Lower leg skin (tissue), 3 donors: ENCODE results near the gene SPOCK1.

ENCODE experiments used
- CTCF ChIP-seq, 3 donors: fragments of 450-650 bp; IDR thresholded peaks; one replicate each; pipeline ENCODE4 v1.5.1; 2016; ENCODE audit warnings: antibody characterized with exemption in 3 of 3, mild to moderate bottlenecking in 3 of 3, moderate library complexity in 2 of 3
- POLR2A ChIP-seq, 2 donors: fragments of 450-650 bp; IDR thresholded peaks; one replicate each; pipeline ENCODE4 v1.6.1; 2016 to 2017; ENCODE audit warnings: antibody characterized with exemption in 2 of 2, mild to moderate bottlenecking in 1 of 2, moderate library complexity in 1 of 2

GRCh38 chr5:137367951-137368350 is 131.2 kb downstream of the SPOCK1 start:
- TF ChIP-seq CTCF (IDR thresholded peaks at IDR 0.05): no peak
- no peak for TF ChIP-seq POLR2A (IDR thresholded peaks at IDR 0.05)
